Ovary (tissue), 3 donors: ENCODE data around the gene PWWP2B.

Experiments
- EP300 ChIP-seq: sonication (generic); formaldehyde crosslinking; IDR thresholded peaks from one replicate; pipeline ENCODE4 v1.6.1; 2017; ENCODE audit warnings: antibody characterized with exemption
- POLR2A ChIP-seq: fragments of 450-650 bp; IDR thresholded peaks from one replicate; pipeline ENCODE4 v1.6.1; 2017; ENCODE audit warnings: antibody characterized with exemption, mild to moderate bottlenecking, moderate library complexity
- TF ChIP-seq, protein P1 (sequence below), 3 donors: fragments of 450-650 bp in 2 of 3; fragments of 200-600 bp in 1 of 3; IDR thresholded peaks; one replicate each; pipeline versions ENCODE4 v1.5.1 to v1.8.0; 2016 to 2022; ENCODE audit warnings: antibody characterized with exemption in 3 of 3, mild to moderate bottlenecking in 1 of 3
- donor health status: DM: no; HTN: no; CAD: no.

- TF ChIP-seq POLR2A (no peak), EP300 (no peak)
- TF ChIP-seq, protein P1, sequence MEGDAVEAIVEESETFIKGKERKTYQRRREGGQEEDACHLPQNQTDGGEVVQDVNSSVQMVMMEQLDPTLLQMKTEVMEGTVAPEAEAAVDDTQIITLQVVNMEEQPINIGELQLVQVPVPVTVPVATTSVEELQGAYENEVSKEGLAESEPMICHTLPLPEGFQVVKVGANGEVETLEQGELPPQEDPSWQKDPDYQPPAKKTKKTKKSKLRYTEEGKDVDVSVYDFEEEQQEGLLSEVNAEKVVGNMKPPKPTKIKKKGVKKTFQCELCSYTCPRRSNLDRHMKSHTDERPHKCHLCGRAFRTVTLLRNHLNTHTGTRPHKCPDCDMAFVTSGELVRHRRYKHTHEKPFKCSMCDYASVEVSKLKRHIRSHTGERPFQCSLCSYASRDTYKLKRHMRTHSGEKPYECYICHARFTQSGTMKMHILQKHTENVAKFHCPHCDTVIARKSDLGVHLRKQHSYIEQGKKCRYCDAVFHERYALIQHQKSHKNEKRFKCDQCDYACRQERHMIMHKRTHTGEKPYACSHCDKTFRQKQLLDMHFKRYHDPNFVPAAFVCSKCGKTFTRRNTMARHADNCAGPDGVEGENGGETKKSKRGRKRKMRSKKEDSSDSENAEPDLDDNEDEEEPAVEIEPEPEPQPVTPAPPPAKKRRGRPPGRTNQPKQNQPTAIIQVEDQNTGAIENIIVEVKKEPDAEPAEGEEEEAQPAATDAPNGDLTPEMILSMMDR (IDR thresholded peaks at IDR 0.05): no peak
These were observed 21.0 kb downstream of the PWWP2B start for GRCh38 chr10:132417957-132418441.
